Measurements from ENCODE around the gene MYZAP.

The MYZAP gene

GRCh38 chr15:57566834-57567233, 24.9 kb upstream of the MYZAP start:
- H4K20me1 ChIP-seq (ENCODE audit: insufficient read depth, low read length), result no peaks in the 10 kb centered on the region
- no peaks in the 10 kb centered on the region for H3K9me3 ChIP-seq (ENCODE audit: insufficient read depth, low read length, severe bottlenecking)
- peaks cover 6% of the 10 kb centered on the region for H3K4me1 ChIP-seq (ENCODE audit: insufficient read depth, low read length)
- no peak overlapping the region for H3K9ac ChIP-seq (ENCODE audit: low read depth, low read length)
- H3K79me2 ChIP-seq (ENCODE audit: insufficient read depth, low read length), result no peaks in the 10 kb centered on the region
- ATAC-seq (ENCODE audit: insufficient read depth, low read depth) (no peak), DNase-seq (no peak)
- H3K4me2 ChIP-seq (ENCODE audit: insufficient read depth, low read length), result no peak overlapping the region
- H3K36me3 ChIP-seq (ENCODE audit: insufficient read depth, low read length), result no peaks in the 10 kb centered on the region
- no peak overlapping the region for H3K4me3 ChIP-seq (ENCODE audit: low read depth in 1 of 2, low read length in 2 of 2)
- no peak overlapping the region for H3K27ac ChIP-seq (ENCODE audit: low read length)
- H2AFZ ChIP-seq (ENCODE audit: low read depth, low read length), result no peak overlapping the region
- no peak for TF ChIP-seq CTCF (IDR thresholded peaks at IDR 0.05; ENCODE audit: borderline replicate concordance, extremely low read depth, low read length, poor library complexity, severe bottlenecking)
- no peak for TF ChIP-seq EZH2 (IDR thresholded peaks at IDR 0.05; ENCODE audit: borderline replicate concordance, low read depth, low read length, severe bottlenecking)
- peaks cover 13% of the 10 kb centered on the region for H3K27me3 ChIP-seq (ENCODE audit: insufficient read depth, low read length, poor library complexity)

GRCh38 chr15:57567891-57568290, 23.8 kb upstream of the MYZAP start:
- Histone ChIP-seq H3K79me2 (ENCODE audit: insufficient read depth, low read length) (no peaks in the 10 kb centered on the region), H3K9me3 (ENCODE audit: insufficient read depth, low read length, severe bottlenecking) (no peaks in the 10 kb centered on the region), H3K4me1 (ENCODE audit: insufficient read depth, low read length) (peaks cover 6% of the 10 kb centered on the region), H2AFZ (ENCODE audit: low read depth, low read length) (no peak overlapping the region), H3K4me2 (ENCODE audit: insufficient read depth, low read length) (no peak overlapping the region), H3K36me3 (ENCODE audit: insufficient read depth, low read length) (no peaks in the 10 kb centered on the region), H3K4me3 (ENCODE audit: low read depth in 1 of 2, low read length in 2 of 2) (no peak overlapping the region), H3K27ac (ENCODE audit: low read length) (no peak overlapping the region), H3K27me3 (ENCODE audit: insufficient read depth, low read length, poor library complexity) (peaks cover 13% of the 10 kb centered on the region), H4K20me1 (ENCODE audit: insufficient read depth, low read length) (no peaks in the 10 kb centered on the region), H3K9ac (ENCODE audit: low read depth, low read length) (no peak overlapping the region)
- no peak for DNase-seq
- TF ChIP-seq CTCF (IDR thresholded peaks at IDR 0.05; ENCODE audit: borderline replicate concordance, extremely low read depth, low read length, poor library complexity, severe bottlenecking) (no peak), EZH2 (IDR thresholded peaks at IDR 0.05; ENCODE audit: borderline replicate concordance, low read depth, low read length, severe bottlenecking) (no peak)
- no peak for ATAC-seq (ENCODE audit: insufficient read depth, low read depth)

- Histone ChIP-seq H3K4me1 (ENCODE audit: insufficient read depth, low read length) (peaks cover 6% of the 10 kb centered on the region), H3K9ac (ENCODE audit: low read depth, low read length) (no peak overlapping the region), H3K4me2 (ENCODE audit: insufficient read depth, low read length) (no peak overlapping the region), H3K79me2 (ENCODE audit: insufficient read depth, low read length) (no peaks in the 10 kb centered on the region), H4K20me1 (ENCODE audit: insufficient read depth, low read length) (no peaks in the 10 kb centered on the region), H3K36me3 (ENCODE audit: insufficient read depth, low read length) (no peaks in the 10 kb centered on the region), H3K27me3 (ENCODE audit: insufficient read depth, low read length, poor library complexity) (peaks cover 11% of the 10 kb centered on the region), H3K27ac (ENCODE audit: low read length) (no peak overlapping the region), H3K9me3 (ENCODE audit: insufficient read depth, low read length, severe bottlenecking) (no peaks in the 10 kb centered on the region), H2AFZ (ENCODE audit: low read depth, low read length) (no peak overlapping the region), H3K4me3 (ENCODE audit: low read depth in 1 of 2, low read length in 2 of 2) (no peak overlapping the region)
- TF ChIP-seq CTCF (IDR thresholded peaks at IDR 0.05; ENCODE audit: borderline replicate concordance, extremely low read depth, low read length, poor library complexity, severe bottlenecking) (no peak), EZH2 (IDR thresholded peaks at IDR 0.05; ENCODE audit: borderline replicate concordance, low read depth, low read length, severe bottlenecking) (no peak)
- ATAC-seq (ENCODE audit: insufficient read depth, low read depth), result no peak
- no peak for DNase-seq
These were observed 23.4 kb upstream of the MYZAP start for GRCh38 chr15:57568299-57568698.

DNA sequence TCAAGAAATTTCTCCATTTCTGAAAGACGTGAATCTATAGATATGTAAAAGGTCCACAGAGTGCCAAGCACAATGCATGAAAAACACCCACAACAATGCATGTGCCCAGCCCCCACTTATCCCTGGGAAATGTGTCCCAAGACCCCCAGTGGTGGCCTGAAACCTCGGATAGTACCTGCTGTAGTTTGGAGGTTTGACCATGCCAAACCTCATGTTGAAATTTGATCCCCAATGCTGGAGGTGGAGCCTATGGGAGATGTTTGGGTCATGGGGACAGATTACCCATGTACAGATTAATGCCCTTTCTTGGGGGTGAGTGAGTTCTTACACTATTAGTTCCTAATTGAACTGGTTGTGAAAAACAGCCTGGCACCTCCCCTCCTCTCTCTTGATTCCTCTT, 21.4 kb upstream of the MYZAP start:
- H3K4me2 ChIP-seq (ENCODE audit: insufficient read depth, low read length), result no peak overlapping the region
- no peaks in the 10 kb centered on the region for H3K79me2 ChIP-seq (ENCODE audit: insufficient read depth, low read length)
- no peak for DNase-seq
- no peaks in the 10 kb centered on the region for H4K20me1 ChIP-seq (ENCODE audit: insufficient read depth, low read length)
- TF ChIP-seq EZH2 (IDR thresholded peaks at IDR 0.05; ENCODE audit: borderline replicate concordance, low read depth, low read length, severe bottlenecking) (no peak), CTCF (IDR thresholded peaks at IDR 0.05; ENCODE audit: borderline replicate concordance, extremely low read depth, low read length, poor library complexity, severe bottlenecking) (no peak)
- no peaks in the 10 kb centered on the region for H3K9me3 ChIP-seq (ENCODE audit: insufficient read depth, low read length, severe bottlenecking)
- ATAC-seq (ENCODE audit: insufficient read depth, low read depth), result no peak
- peaks cover 3% of the 10 kb centered on the region for H3K4me1 ChIP-seq (ENCODE audit: insufficient read depth, low read length)
- H3K27me3 ChIP-seq (ENCODE audit: insufficient read depth, low read length, poor library complexity), result peaks cover 10% of the 10 kb centered on the region
- no peak overlapping the region for H3K4me3 ChIP-seq (ENCODE audit: low read depth in 1 of 2, low read length in 2 of 2)
- no peak overlapping the region for H3K9ac ChIP-seq (ENCODE audit: low read depth, low read length)
- H3K27ac ChIP-seq (ENCODE audit: low read length), result no peak overlapping the region
- H2AFZ ChIP-seq (ENCODE audit: low read depth, low read length), result no peak overlapping the region
- no peaks in the 10 kb centered on the region for H3K36me3 ChIP-seq (ENCODE audit: insufficient read depth, low read length)
